H1 (cell line): ENCODE data around the gene BRIX1. TPM values are rescaled to one million over a fixed set of nuclear protein-coding genes. Genes with fewer than 3 reads are reported as not detected.

Experiments
- CTCF ChIA-PET: fragments of 300-600 bp; sonication (Branson Sonifier 250); formaldehyde crosslinking; loops from one replicate; lab custom pipeline; 2021; ENCODE audit not compliant: partially characterized antibody; lab: Charles Lee
- POLR2A ChIA-PET: fragments of 300-600 bp; sonication (Branson Sonifier 250); formaldehyde crosslinking; loops from one replicate; lab custom pipeline; 2021; ENCODE audit warnings: inconsistent platforms; ENCODE audit not compliant: partially characterized antibody; lab: Charles Lee
- DNase-seq, 2 experiments: peaks; one replicate each; pipeline versions ENCODE4 v3.0.0 to v3.0.0-alpha.2; 2010 to 2022; ENCODE audit warnings: low spot score in 2 of 2, low read depth in 1 of 2, mixed read lengths in 1 of 2
- FAIRE-seq: peaks from 2 replicates; lab custom pipeline; 2011; peaks lifted over from hg19 to GRCh38; lab: Jason Lieb, UNC
- H2AFZ ChIP-seq: 2 replicates; pipeline ENCODE4 v1.8.1; 2012; ENCODE audit warnings: low read length, inconsistent platforms
- H2AK5ac ChIP-seq: 2 replicates; pipeline ENCODE4 v1.6.1; 2013; ENCODE audit warnings: low read depth, low read length
- H2BK120ac ChIP-seq: replicated peaks from 2 replicates; pipeline ENCODE3; 2013; ENCODE audit warnings: low read depth, low read length, inconsistent platforms
- H2BK12ac ChIP-seq: 2 replicates; pipeline ENCODE4 v1.6.1; 2013; ENCODE audit warnings: low read depth, low read length
- H2BK15ac ChIP-seq: 2 replicates; pipeline ENCODE4 v1.6.1; 2013; ENCODE audit warnings: low read length
- H2BK20ac ChIP-seq: 2 replicates; pipeline ENCODE4 v1.6.1; 2013; ENCODE audit warnings: low read length
- H2BK5ac ChIP-seq: 2 replicates; pipeline ENCODE4 v1.6.1; 2013; ENCODE audit warnings: low read depth, low read length
- H3K14ac ChIP-seq: 2 replicates; pipeline ENCODE4 v1.6.1; 2013; ENCODE audit warnings: inconsistent platforms; ENCODE audit not compliant: insufficient read length
- H3K18ac ChIP-seq: 2 replicates; pipeline ENCODE4 v1.6.1; 2013; ENCODE audit warnings: low read length; ENCODE audit errors: extremely low read depth
- H3K23ac ChIP-seq: 2 replicates; pipeline ENCODE4 v1.6.1; 2013; ENCODE audit warnings: inconsistent platforms; ENCODE audit not compliant: insufficient read length
- H3K23me2 ChIP-seq: 2 replicates; pipeline ENCODE4 v1.6.1; 2013; ENCODE audit warnings: low read depth, low read length
- H3K27ac ChIP-seq: 2 replicates; pipeline ENCODE4 v1.6.1; 2011; ENCODE audit warnings: low read depth, low read length, inconsistent platforms
- H3K27me3 ChIP-seq, 4 experiments: replicated peaks in 1 of 4; 1 replicate in 1 of 4; 2 replicates in 3 of 4; pipeline versions ENCODE4 v1.6.1 to v1.8.1; 2011 to 2013; ENCODE audit warnings: low read length in 3 of 4, mild to moderate bottlenecking in 3 of 4, inconsistent platforms in 2 of 4, mixed read lengths in 2 of 4, moderate library complexity in 1 of 4; ENCODE audit not compliant: control insufficient read depth in 3 of 4, insufficient read depth in 3 of 4; ENCODE audit errors: extremely low read depth in 1 of 4
- H3K36me3 ChIP-seq, 4 experiments: 2 replicates each; pipeline versions ENCODE4 v1.6.1 to v1.8.1; 2011 to 2013; ENCODE audit warnings: mild to moderate bottlenecking in 4 of 4, low read length in 3 of 4, moderate library complexity in 2 of 4, control low read depth in 1 of 4, inconsistent platforms in 1 of 4; ENCODE audit not compliant: insufficient read depth in 4 of 4, control insufficient read depth in 2 of 4
- H3K4ac ChIP-seq: replicated peaks from 2 replicates; pipeline ENCODE3; 2013; ENCODE audit warnings: low read length, low read depth, mixed read lengths, inconsistent platforms; ENCODE audit not compliant: insufficient read length
- H3K4me1 ChIP-seq, 4 experiments: replicated peaks in 1 of 4; 1 replicate in 1 of 4; 2 replicates in 3 of 4; pipeline versions ENCODE4 v1.6.1 to v1.8.1; 2011 to 2013; ENCODE audit warnings: low read length in 3 of 4, inconsistent platforms in 2 of 4, mixed read lengths in 1 of 4; ENCODE audit not compliant: insufficient read depth in 4 of 4, control insufficient read depth in 3 of 4
- H3K4me2 ChIP-seq, 2 experiments: 2 replicates each; pipeline versions ENCODE4 v1.6.1 to v1.8.1; 2011 to 2013; ENCODE audit warnings: low read depth in 2 of 2, low read length in 2 of 2, control low read depth in 1 of 2, inconsistent platforms in 1 of 2, mild to moderate bottlenecking in 1 of 2; ENCODE audit not compliant: insufficient read depth in 1 of 2
- H3K4me3 ChIP-seq, 4 experiments: fragments of 200-600, 300-600 bp in 1 of 4; sonication (generic), shearing (Covaris generic), sonication (Bioruptor Twin) in 1 of 4; 2 replicates each; pipeline versions ENCODE4 v1.5.1 to v1.8.1; 2011 to 2016; ENCODE audit warnings: low read length in 4 of 4, low read depth in 3 of 4, control low read depth in 2 of 4, inconsistent platforms in 2 of 4, mild to moderate bottlenecking in 2 of 4, mixed read lengths in 1 of 4, moderate library complexity in 1 of 4; ENCODE audit not compliant: insufficient read depth in 2 of 4; ENCODE audit errors: extremely low read depth in 1 of 4
- H3K56ac ChIP-seq: replicated peaks from 2 replicates; pipeline ENCODE3; 2013; ENCODE audit warnings: low read depth, mild to moderate bottlenecking, mixed read lengths, low read length, inconsistent platforms; ENCODE audit not compliant: insufficient read length
- H3K79me1 ChIP-seq: 2 replicates; pipeline ENCODE4 v1.6.1; 2013; ENCODE audit warnings: low read depth, low read length, control low read depth
- H3K79me2 ChIP-seq, 2 experiments: 2 replicates each; pipeline versions ENCODE4 v1.6.1 to v1.8.1; 2012 to 2013; ENCODE audit warnings: low read length in 2 of 2, mild to moderate bottlenecking in 2 of 2, inconsistent platforms in 1 of 2; ENCODE audit not compliant: insufficient read depth in 2 of 2, control insufficient read depth in 1 of 2
- H3K9ac ChIP-seq, 4 experiments: replicated peaks in 1 of 4; 1 replicate in 1 of 4; 2 replicates in 3 of 4; pipeline versions ENCODE4 v1.6.1 to v1.8.1; 2011 to 2013; ENCODE audit warnings: low read depth in 3 of 4, low read length in 3 of 4, control low read depth in 2 of 4, mild to moderate bottlenecking in 2 of 4, moderate library complexity in 2 of 4, inconsistent platforms in 1 of 4; ENCODE audit errors: extremely low read depth in 1 of 4
- H3K9me3 ChIP-seq, 2 experiments: 2 replicates each; pipeline versions ENCODE4 v1.6.1 to v1.8.1; 2012 to 2013; ENCODE audit warnings: mild to moderate bottlenecking in 2 of 2, moderate library complexity in 2 of 2, control low read depth in 1 of 2, inconsistent platforms in 1 of 2, low read depth in 1 of 2, low read length in 1 of 2, mixed read lengths in 1 of 2; ENCODE audit not compliant: insufficient read depth in 2 of 2
- H4K20me1 ChIP-seq, 2 experiments: replicated peaks in 1 of 2; 2 replicates each; pipeline versions ENCODE3 to v1.8.1; 2011 to 2013; ENCODE audit warnings: inconsistent platforms in 2 of 2, low read length in 2 of 2, mild to moderate bottlenecking in 1 of 2; ENCODE audit not compliant: insufficient read depth in 2 of 2, control insufficient read depth in 1 of 2
- H4K5ac ChIP-seq: 2 replicates; pipeline ENCODE4 v1.6.1; 2013; ENCODE audit warnings: low read length, low read depth, mixed read lengths, inconsistent platforms; ENCODE audit not compliant: insufficient read length
- H4K8ac ChIP-seq: 2 replicates; pipeline ENCODE4 v1.8.0; 2013; ENCODE audit warnings: mild to moderate bottlenecking, moderate library complexity, low read length, inconsistent platforms; ENCODE audit not compliant: insufficient read depth; ENCODE audit errors: extremely low read depth
- H4K91ac ChIP-seq: replicated peaks from 2 replicates; pipeline ENCODE3; 2013; ENCODE audit warnings: low read length, mixed read lengths, inconsistent platforms; ENCODE audit not compliant: insufficient read length
- ASH2L ChIP-seq: fragments of 200-600, 300-600 bp; sonication (generic); IDR thresholded peaks from one replicate; pipeline ENCODE4 v1.7.1; 2017; ENCODE audit warnings: low read length
- ATF3 ChIP-seq: IDR thresholded peaks from 2 replicates; pipeline ENCODE4 v1.6.1; 2011; ENCODE audit warnings: low read depth, mild to moderate bottlenecking, low read length; ENCODE audit not compliant: insufficient read depth
- CBX5 ChIP-seq: fragments of 300-800, 300-1000 bp; sonication (generic); IDR thresholded peaks from 2 replicates; pipeline ENCODE4 v1.7.1; 2016; ENCODE audit warnings: antibody characterized with exemption, low read length, low read depth
- CBX8 ChIP-seq: fragments of 300-800, 300-1000 bp; sonication (generic); IDR thresholded peaks from 2 replicates; pipeline ENCODE4 v1.7.1; 2016; ENCODE audit warnings: low read depth, low read length, borderline replicate concordance
- CEBPB ChIP-seq: IDR thresholded peaks from 2 replicates; pipeline ENCODE4 v1.6.1; 2012; ENCODE audit warnings: low read depth, low read length
- EGR1 ChIP-seq: IDR thresholded peaks from 2 replicates; pipeline ENCODE4 v1.6.1; 2011; ENCODE audit warnings: low read depth, low read length, borderline replicate concordance
- KDM5A ChIP-seq: fragments of 200-600 bp; IDR thresholded peaks from 2 replicates; pipeline ENCODE4 v1.7.1; 2012; ENCODE audit warnings: mild to moderate bottlenecking, low read length, inconsistent platforms, mixed read lengths
- MAX ChIP-seq: IDR thresholded peaks from 2 replicates; pipeline ENCODE4 v1.6.1; 2012; ENCODE audit warnings: inconsistent platforms
- PHF8 ChIP-seq: fragments of 200-600 bp; sonication (generic); conservative IDR thresholded peaks from 2 replicates; pipeline ENCODE4 v1.7.1; 2012; ENCODE audit warnings: low read depth, mild to moderate bottlenecking, inconsistent platforms, low read length, moderate library complexity
- RXRA ChIP-seq: IDR thresholded peaks from 2 replicates; pipeline ENCODE4 v1.6.1; 2011; ENCODE audit warnings: low read depth, mild to moderate bottlenecking, low read length, moderate library complexity; ENCODE audit not compliant: insufficient read depth
- TAF1 ChIP-seq: IDR thresholded peaks from 2 replicates; pipeline ENCODE4 v1.6.1; 2011; ENCODE audit warnings: mild to moderate bottlenecking, low read depth, low read length
- TBP ChIP-seq: IDR thresholded peaks from 2 replicates; pipeline ENCODE4 v1.6.1; 2011; ENCODE audit warnings: low read depth, low read length, improper control_type of control experiment
- YY1 ChIP-seq: IDR thresholded peaks from 2 replicates; pipeline ENCODE4 v1.6.1; 2011; ENCODE audit warnings: low read depth, mild to moderate bottlenecking, low read length
- ZNF274 ChIP-seq: IDR thresholded peaks from 2 replicates; pipeline ENCODE4 v1.7.0; 2012; ENCODE audit warnings: low read length, borderline replicate concordance; ENCODE audit errors: extremely low read depth
- polyA plus RNA-seq, 7 experiments: library from polyadenylated mRNA; depleted of rRNA in 3 of 7; stranded (reverse) in 5 of 7; unstranded in 2 of 7; fragments of >200 nt in 5 of 7; fragments of 200-250 nt in 2 of 7; gene quantifications; 1 replicate in 5 of 7; 2 replicates in 1 of 7; 4 replicates in 1 of 7; pipeline versions ENCODE4 v1.2.1 to v1.2.3, GENCODE V29; 2011 to 2013; ENCODE audit warnings: missing spikeins in 2 of 7, mixed read lengths in 2 of 7
- total RNA-seq: library from RNA; stranded (reverse); fragmentation: NEBNext Ultra II Directional; extraction: Animal tissue kit (Norgen Biotek cat#: 25700); gene quantifications from 2 replicates; pipeline ENCODE4 v1.2.1, GENCODE V29; 2021

The BRIX1 gene
- total and polyA plus RNA-seq, 2 of the 8 experiments (the other 6 are each of a cell fraction or from before 2014, with no cell fraction given): 26.9 to 71.7 TPM

- H3K79me2 ChIP-seq: no peaks in the 10 kb centered on the region
- no peak overlapping the region for H2BK15ac ChIP-seq
- POLR2A ChIA-PET: no interaction called here
- no peak overlapping the region for H3K27ac ChIP-seq
- H4K5ac ChIP-seq: no peak overlapping the region
- no peaks in the 10 kb centered on the region for H3K36me3 ChIP-seq
- H2BK12ac ChIP-seq: no peak overlapping the region
- H3K4me1 ChIP-seq: no peaks in the 10 kb centered on the region
- H2AFZ ChIP-seq: no peak overlapping the region
- H4K20me1 ChIP-seq: no peaks in the 10 kb centered on the region
- no peak overlapping the region for H4K8ac ChIP-seq
- peaks cover 0 to 2% of the 10 kb centered on the region in 2 experiments; a peak in 2 of 4 replicates for H3K9me3 ChIP-seq
- FAIRE-seq (no peak), DNase-seq (no peak)
- no peak overlapping the region for H4K91ac ChIP-seq
- H3K18ac ChIP-seq: no peak overlapping the region
- no peaks in the 10 kb centered on the region for H3K27me3 ChIP-seq
- no peaks in the 10 kb centered on the region for H3K79me1 ChIP-seq
- H3K56ac ChIP-seq: no peak overlapping the region
- H3K4me2 ChIP-seq: no peak overlapping the region
- TF ChIP-seq RXRA (no peak), EGR1 (no peak), YY1 (no peak), TBP (no peak), MAX (no peak), ZNF274 (no peak), CBX8 (no peak), PHF8 (no peak), TAF1 (no peak), CEBPB (no peak), ATF3 (no peak), ASH2L (no peak), KDM5A (no peak), CBX5 (no peak)
- no peak overlapping the region for H3K4ac ChIP-seq
- H3K4me3 ChIP-seq: no peak overlapping the region
- H3K23ac ChIP-seq: no peak overlapping the region
- H3K14ac ChIP-seq: no peak overlapping the region
- H2AK5ac ChIP-seq: no peak overlapping the region
- H3K9ac ChIP-seq: no peak overlapping the region
- H2BK20ac ChIP-seq: no peak overlapping the region
- no peak overlapping the region for H2BK120ac ChIP-seq
- no peak overlapping the region for H2BK5ac ChIP-seq
- CTCF ChIA-PET: interaction anchor here (0.6 to 1.1 kb wide), 2 partner anchors 30 to 208 kb away, joined by 4 read pairs; no protein-coding TSS in a partner anchor
- H3K23me2 ChIP-seq: no peaks in the 10 kb centered on the region
These were observed 39.2 kb upstream of the BRIX1 start for GRCh38 chr5:34876275-34876674.
